SKM-1 (cell line): ENCODE data around the gene MRI1.

Source experiments
- DNase-seq: peaks from one replicate; lab custom pipeline; 2025; ENCODE audit not compliant: unreplicated experiment; lab: John Stamatoyannopoulos, UW

Gene MRI1

GRCh38 chr19:13821292-13821691, 57.0 kb downstream of the MRI1 start:
- no peak for DNase-seq

- no peak for DNase-seq
Observed at GRCh38 chr19:13823256-13823655, 58.9 kb downstream of the MRI1 start.
